Measurements from ENCODE around the gene ZFYVE28. TPM values are rescaled to one million over a fixed set of nuclear protein-coding genes. Genes with fewer than 3 reads are reported as not detected.

The ZFYVE28 gene
- total RNA-seq, 1 experiment from 2014 or later: 0.82 TPM

GRCh38 chr4:2281575-2282343 is 136.7 kb downstream of the ZFYVE28 start:
- no peaks in the 10 kb centered on the region for H3K9me3 Mint-ChIP-seq (ENCODE audit: unreplicated experiment)
- Histone ChIP-seq H3K4me1 (no peaks in the 10 kb centered on the region), H3K27me3 (replicated peaks; ENCODE audit: control insufficient read depth, insufficient read depth, low read length) (no peaks in the 10 kb centered on the region; the same call in 1 of the 2 replicates), H3K36me3 (ENCODE audit: control insufficient read depth, insufficient read depth, low read length) (no peaks in the 10 kb centered on the region), H3K4me3 (ENCODE audit: low read depth, low read length) (no peak overlapping the region), H3K9me3 (no peaks in the 10 kb centered on the region)
- no peaks in the 10 kb centered on the region for H3K36me3 Mint-ChIP-seq (ENCODE audit: insufficient read depth, unreplicated experiment)
- intact Hi-C loops (cut with micrococcal nuclease; ENCODE audit: unreplicated experiment): no loop called here
- ChIA-PET CTCF (no interaction called here), POLR2A (no interaction called here)
- H3K27ac Mint-ChIP-seq (ENCODE audit: unreplicated experiment): no peak overlapping the region
- peak in 1 of 2 experiments; percentile 4 for TF ChIP-seq CTCF (IDR thresholded peaks at IDR 0.05; ENCODE audit: insufficient read depth in 1 of 2, low read depth in 1 of 2, low read length in 1 of 2, severe bottlenecking in 1 of 2, unreplicated experiment in 1 of 2)
- H3K4me1 Mint-ChIP-seq (ENCODE audit: low read depth, unreplicated experiment): no peaks in the 10 kb centered on the region
- H3K4me3 Mint-ChIP-seq (ENCODE audit: unreplicated experiment): no peak overlapping the region
- peaks cover 5% of the 10 kb centered on the region for H3K27me3 Mint-ChIP-seq (ENCODE audit: insufficient read depth, unreplicated experiment)
- DNase-seq: no peak
- BruUV-seq (replicated peaks): no TSS peak

- H3K27ac Mint-ChIP-seq (ENCODE audit: unreplicated experiment): no peak overlapping the region
- no peaks in the 10 kb centered on the region for H3K36me3 Mint-ChIP-seq (ENCODE audit: insufficient read depth, unreplicated experiment)
- intact Hi-C loops (cut with micrococcal nuclease; ENCODE audit: unreplicated experiment): no loop called here
- no peak overlapping the region for H3K4me3 Mint-ChIP-seq (ENCODE audit: unreplicated experiment)
- BruUV-seq (replicated peaks): no TSS peak
- TF ChIP-seq CTCF (IDR thresholded peaks at IDR 0.05; ENCODE audit: insufficient read depth in 1 of 2, low read depth in 1 of 2, low read length in 1 of 2, severe bottlenecking in 1 of 2, unreplicated experiment in 1 of 2): no peak
- ChIA-PET POLR2A (no interaction called here), CTCF (no interaction called here)
- peaks cover 5% of the 10 kb centered on the region for H3K27me3 Mint-ChIP-seq (ENCODE audit: insufficient read depth, unreplicated experiment)
- Histone ChIP-seq H3K4me1 (no peaks in the 10 kb centered on the region), H3K4me3 (ENCODE audit: low read depth, low read length) (no peak overlapping the region), H3K36me3 (ENCODE audit: control insufficient read depth, insufficient read depth, low read length) (no peaks in the 10 kb centered on the region), H3K9me3 (no peaks in the 10 kb centered on the region), H3K27me3 (replicated peaks; ENCODE audit: control insufficient read depth, insufficient read depth, low read length) (no peaks in the 10 kb centered on the region; the same call in 1 of the 2 replicates)
- H3K9me3 Mint-ChIP-seq (ENCODE audit: unreplicated experiment): no peaks in the 10 kb centered on the region
- no peak for DNase-seq
- no peaks in the 10 kb centered on the region for H3K4me1 Mint-ChIP-seq (ENCODE audit: low read depth, unreplicated experiment)
These were observed 137.7 kb downstream of the ZFYVE28 start for GRCh38 chr4:2280531-2281300.

DNA sequence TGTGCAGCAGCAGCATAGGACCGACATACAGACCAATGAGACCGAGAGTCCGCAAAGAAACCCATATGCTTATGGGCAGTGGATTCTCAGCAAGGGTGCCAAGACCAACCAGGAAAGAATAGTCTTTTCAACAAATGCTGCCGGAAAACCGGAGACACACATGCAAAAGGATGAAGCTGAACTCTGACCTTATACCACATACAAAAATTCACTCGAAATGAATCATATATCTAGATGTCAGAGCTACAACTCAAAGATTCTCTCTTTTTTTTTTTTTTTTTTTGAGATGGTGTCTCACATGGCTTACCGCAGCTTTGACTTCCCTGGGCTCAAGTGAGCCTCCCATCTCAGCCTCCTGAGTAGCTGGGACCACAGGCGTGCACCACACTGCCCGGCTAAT is 140.5 kb downstream of the ZFYVE28 start:
- H3K9me3 Mint-ChIP-seq (ENCODE audit: unreplicated experiment): no peaks in the 10 kb centered on the region
- POLR2A ChIA-PET: interaction anchor here (0.7 kb wide), 1 partner anchor 15 kb away, joined by 9 read pairs; no protein-coding TSS in a partner anchor
- H3K27ac Mint-ChIP-seq (ENCODE audit: unreplicated experiment): no peak overlapping the region
- BruUV-seq (replicated peaks): no TSS peak
- no peaks in the 10 kb centered on the region for H3K4me1 ChIP-seq
- no peaks in the 10 kb centered on the region for H3K36me3 Mint-ChIP-seq (ENCODE audit: insufficient read depth, unreplicated experiment)
- H3K9me3 ChIP-seq: no peaks in the 10 kb centered on the region
- no peaks in the 10 kb centered on the region; the same call in 1 of the 2 replicates for H3K27me3 ChIP-seq (replicated peaks; ENCODE audit: control insufficient read depth, insufficient read depth, low read length)
- CTCF ChIA-PET: no interaction called here
- no peak overlapping the region for H3K4me3 Mint-ChIP-seq (ENCODE audit: unreplicated experiment)
- no peak for TF ChIP-seq CTCF (IDR thresholded peaks at IDR 0.05; ENCODE audit: insufficient read depth in 1 of 2, low read depth in 1 of 2, low read length in 1 of 2, severe bottlenecking in 1 of 2, unreplicated experiment in 1 of 2)
- peaks cover 9% of the 10 kb centered on the region for H3K4me1 Mint-ChIP-seq (ENCODE audit: low read depth, unreplicated experiment)
- no peak for DNase-seq
- H3K4me3 ChIP-seq (ENCODE audit: low read depth, low read length): no peak overlapping the region
- H3K36me3 ChIP-seq (ENCODE audit: control insufficient read depth, insufficient read depth, low read length): no peaks in the 10 kb centered on the region
- peaks cover 5% of the 10 kb centered on the region for H3K27me3 Mint-ChIP-seq (ENCODE audit: insufficient read depth, unreplicated experiment)
- intact Hi-C loops (cut with micrococcal nuclease; ENCODE audit: unreplicated experiment): no loop called here

Data from Caco-2 (cell line).